GM12878 (cell line): ENCODE measurements around the gene PARP15. TPM values are rescaled to one million over a fixed set of nuclear protein-coding genes. Genes with fewer than 3 reads are reported as not detected.

Experiments
- ATF7 ChIP-seq: fragments of 450-650 bp; IDR thresholded peaks from 2 replicates; pipeline ENCODE4 v1.6.1; 2016; ENCODE audit warnings: low read depth, mild to moderate bottlenecking
- CEBPZ ChIP-seq: fragments of 150-350 bp; IDR thresholded peaks from 2 replicates; pipeline ENCODE4 v1.6.1; 2016; ENCODE audit warnings: low read depth, low read length
- CHD4 ChIP-seq: fragments of 200-600 bp; sonication (generic); IDR thresholded peaks from 2 replicates; pipeline ENCODE4 v1.6.1; 2016; ENCODE audit warnings: mild to moderate bottlenecking
- FOXK2 ChIP-seq: fragments of 450-650 bp; IDR thresholded peaks from 2 replicates; pipeline ENCODE4 v1.6.1; 2017; ENCODE audit warnings: mild to moderate bottlenecking, moderate library complexity
- IRF3 ChIP-seq: fragments of 450-650 bp; IDR thresholded peaks from 2 replicates; pipeline ENCODE4 v1.6.1; 2014; ENCODE audit warnings: mild to moderate bottlenecking
- MEF2B ChIP-seq: fragments of 450-650 bp; IDR thresholded peaks from 2 replicates; pipeline ENCODE4 v1.6.1; 2018; ENCODE audit warnings: mild to moderate bottlenecking, moderate library complexity; ENCODE audit not compliant: partially characterized antibody, poor library complexity, severe bottlenecking
- NBN ChIP-seq: fragments of 450-650 bp; IDR thresholded peaks from 2 replicates; pipeline ENCODE4 v1.6.1; 2016
- PAX5 ChIP-seq: IDR thresholded peaks from 2 replicates; pipeline ENCODE4 v1.6.1; 2011; ENCODE audit warnings: low read depth, low read length, borderline replicate concordance
- PRDM15 ChIP-seq: fragments of 450-650 bp; formaldehyde crosslinking; IDR thresholded peaks from 2 replicates; pipeline ENCODE4 v1.4.0; 2020; ENCODE audit warnings: mild to moderate bottlenecking, moderate library complexity
- RAD51 ChIP-seq: fragments of 450-650 bp; IDR thresholded peaks from 2 replicates; pipeline ENCODE4 v1.6.1; 2016; ENCODE audit warnings: moderate library complexity, mild to moderate bottlenecking, inconsistent platforms
- SIX5 ChIP-seq: IDR thresholded peaks from 2 replicates; pipeline ENCODE4 v1.6.1; 2011; ENCODE audit warnings: mild to moderate bottlenecking, low read depth, low read length, moderate library complexity; ENCODE audit not compliant: severe bottlenecking
- SKIL ChIP-seq: fragments of 450-650 bp; IDR thresholded peaks from 2 replicates; pipeline ENCODE4 v1.6.1; 2017; ENCODE audit warnings: mild to moderate bottlenecking, low read depth, inconsistent platforms; ENCODE audit not compliant: poor library complexity, severe bottlenecking
- STAT3 ChIP-seq: IDR thresholded peaks from 2 replicates; pipeline ENCODE4 v1.6.1; 2011; ENCODE audit warnings: low read depth, low read length, improper control_type of control experiment
- SUZ12 ChIP-seq: fragments of 200-600 bp; sonication (generic); IDR thresholded peaks from one replicate; pipeline ENCODE4 v1.6.1; 2018; ENCODE audit warnings: antibody characterized with exemption, mild to moderate bottlenecking; ENCODE audit not compliant: unreplicated experiment
- TAF1 ChIP-seq: IDR thresholded peaks from 2 replicates; pipeline ENCODE4 v1.6.1; 2011; ENCODE audit warnings: mild to moderate bottlenecking, low read depth, low read length, borderline replicate concordance
- TCF7 ChIP-seq: IDR thresholded peaks from 2 replicates; pipeline ENCODE4 v1.6.1; 2014; ENCODE audit warnings: antibody characterized with exemption, borderline replicate concordance
- ZBED1 ChIP-seq: IDR thresholded peaks from 2 replicates; pipeline ENCODE4 v1.6.1; 2016; ENCODE audit warnings: borderline replicate concordance
- ZSCAN29 ChIP-seq: fragments of 450-650 bp; IDR thresholded peaks from 2 replicates; pipeline ENCODE4 v1.6.1; 2017; ENCODE audit warnings: mild to moderate bottlenecking, moderate library complexity
- ZZZ3 ChIP-seq: IDR thresholded peaks from 2 replicates; pipeline ENCODE4 v1.6.1; 2011; ENCODE audit warnings: low read depth; ENCODE audit not compliant: control insufficient read depth, insufficient read length
- polyA plus RNA-seq, 11 experiments: library from polyadenylated mRNA; depleted of rRNA in 4 of 11; unstranded in 6 of 11; stranded (reverse) in 5 of 11; fragments of >200 nt; fragmentation: Nextera tagmentation in 4 of 11; fragmentation: Illumina TruSeq in 1 of 11; extraction: Ambion mirVana in 4 of 11; extraction: Trizol in 1 of 11; gene quantifications; 1 replicate in 1 of 11; 2 replicates in 10 of 11; pipeline versions ENCODE4 v1.2.1 to v1.2.3, GENCODE V29; 2011 to 2016; ENCODE audit warnings: inconsistent platforms in 2 of 11, missing spikeins in 2 of 11, low read depth in 1 of 11
- total RNA-seq, 4 experiments: library from RNA; depleted of rRNA in 3 of 4; stranded (reverse); fragments of >200 nt in 3 of 4; fragmentation: Illumina TruSeq in 1 of 4; extraction: Trizol in 1 of 4; gene quantifications; 2 replicates each; pipeline versions ENCODE4 v1.2.1 to v1.2.3, GENCODE V29; 2013 to 2021

Gene PARP15
- total and polyA plus RNA-seq, 10 of the 15 experiments (the other 5 are each of a cell fraction or from before 2014, with no cell fraction given), result 9.0 to 234 (median 36.3) TPM

- TF ChIP-seq CEBPZ (no peak), SIX5 (no peak), ZBED1 (no peak), NBN (peak; percentile 49; the same call in 1 of the 2 replicates), RAD51 (peak; percentile 22; the same call in 1 of the 2 replicates), IRF3 (no peak), ZZZ3 (no peak), MEF2B (no peak), CHD4 (0 out of 2 replicates have a peak, but pooled peaks have one; percentile 32), ATF7 (no peak), FOXK2 (no peak), SKIL (no peak), PAX5 (no peak), STAT3 (no peak), TCF7 (no peak), PRDM15 (CRISPR knock-in tag) (no peak), SUZ12 (no peak), ZSCAN29 (no peak), TAF1 (peak; percentile 69)
Measured at GRCh38 chr3:122680475-122681283, 103.2 kb downstream of the PARP15 start, which contains the start of gene PARP14 (continued).
